ENCODE results near the gene HGS.

DNA sequence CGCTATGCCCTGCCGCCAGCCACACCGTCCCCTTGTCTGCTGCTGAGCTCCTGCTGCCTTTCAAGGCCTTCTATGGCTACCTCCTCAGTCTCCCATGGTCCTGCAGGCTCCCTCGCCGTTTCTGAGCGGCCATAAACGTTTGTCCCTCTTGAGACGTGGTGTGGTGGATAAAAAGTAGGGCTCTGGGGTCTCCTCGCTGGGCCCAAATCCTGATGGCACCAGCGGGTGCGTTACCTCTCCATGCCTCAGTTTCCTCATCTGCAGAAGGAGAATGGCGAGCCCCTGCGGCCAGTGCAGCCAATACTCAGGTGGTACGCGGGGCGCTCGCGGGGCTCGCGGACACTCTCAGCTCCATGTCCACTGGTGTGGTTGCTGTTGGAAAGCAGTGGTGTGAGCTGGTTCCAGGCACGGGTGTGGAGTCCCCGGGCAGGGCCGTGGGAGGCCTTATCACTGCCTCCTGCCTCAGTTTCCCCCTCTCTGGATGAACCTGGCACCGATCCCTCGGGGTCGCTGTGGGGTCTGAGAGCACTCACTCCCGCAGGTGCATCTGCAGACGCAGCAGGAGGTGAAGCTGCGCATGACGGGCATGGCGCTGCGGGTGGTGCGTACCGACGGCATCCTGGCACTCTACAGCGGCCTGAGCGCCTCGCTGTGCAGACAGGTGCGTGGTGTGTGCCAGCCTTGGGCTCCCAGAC is 30.7 kb downstream of the HGS start:
- TF ChIP-seq, protein P1, sequence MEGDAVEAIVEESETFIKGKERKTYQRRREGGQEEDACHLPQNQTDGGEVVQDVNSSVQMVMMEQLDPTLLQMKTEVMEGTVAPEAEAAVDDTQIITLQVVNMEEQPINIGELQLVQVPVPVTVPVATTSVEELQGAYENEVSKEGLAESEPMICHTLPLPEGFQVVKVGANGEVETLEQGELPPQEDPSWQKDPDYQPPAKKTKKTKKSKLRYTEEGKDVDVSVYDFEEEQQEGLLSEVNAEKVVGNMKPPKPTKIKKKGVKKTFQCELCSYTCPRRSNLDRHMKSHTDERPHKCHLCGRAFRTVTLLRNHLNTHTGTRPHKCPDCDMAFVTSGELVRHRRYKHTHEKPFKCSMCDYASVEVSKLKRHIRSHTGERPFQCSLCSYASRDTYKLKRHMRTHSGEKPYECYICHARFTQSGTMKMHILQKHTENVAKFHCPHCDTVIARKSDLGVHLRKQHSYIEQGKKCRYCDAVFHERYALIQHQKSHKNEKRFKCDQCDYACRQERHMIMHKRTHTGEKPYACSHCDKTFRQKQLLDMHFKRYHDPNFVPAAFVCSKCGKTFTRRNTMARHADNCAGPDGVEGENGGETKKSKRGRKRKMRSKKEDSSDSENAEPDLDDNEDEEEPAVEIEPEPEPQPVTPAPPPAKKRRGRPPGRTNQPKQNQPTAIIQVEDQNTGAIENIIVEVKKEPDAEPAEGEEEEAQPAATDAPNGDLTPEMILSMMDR (IDR thresholded peaks at IDR 0.05): no peak
- TF ChIP-seq POLR2A (IDR thresholded peaks at IDR 0.05): no peak

All from body of pancreas (tissue), 4 donors.